Uterus (tissue), 4 donors: ENCODE results near the gene ASIP. TPM values are rescaled to one million over a fixed set of nuclear protein-coding genes. Genes with fewer than 3 reads are reported as not detected.
"Not testable (repeated sequence)": the region's sequence is repeated elsewhere in the genome, so short reads cannot be mapped to it uniquely, and the experiment has no call there.

Experiments used
- DNase-seq, 2 donors: peaks; one replicate each; pipeline ENCODE4 v3.0.0-alpha.2; 2019 to 2020
- H3K27ac ChIP-seq, 2 donors: fragments of 200-600 bp; sonication (generic); 1 replicate in 1 of 2; 2 replicates in 1 of 2; pipeline ENCODE4 v1.5.1; 2016 to 2018
- H3K27me3 ChIP-seq, 2 donors: fragments of 200-600 bp; sonication (generic); one replicate each; pipeline ENCODE4 v1.5.1; 2018 to 2019; ENCODE audit warnings: control low read depth in 1 of 2
- H3K36me3 ChIP-seq, 2 donors: fragments of 200-600 bp; sonication (generic); one replicate each; pipeline ENCODE4 v1.5.1; 2019; ENCODE audit warnings: control low read depth in 1 of 2
- H3K4me1 ChIP-seq, 2 donors: fragments of 200-600 bp; sonication (generic); one replicate each; pipeline ENCODE4 v1.5.1; 2018 to 2019; ENCODE audit warnings: control low read depth in 1 of 2
- H3K4me3 ChIP-seq, 2 donors: fragments of 200-600 bp; sonication (generic); 1 replicate in 1 of 2; 2 replicates in 1 of 2; pipeline ENCODE4 v1.5.1; 2018 to 2019; ENCODE audit warnings: mild to moderate bottlenecking in 1 of 2
- H3K9me3 ChIP-seq, 2 donors: fragments of 200-600 bp; sonication (generic); one replicate each; pipeline ENCODE4 v1.5.1; 2019; ENCODE audit warnings: control low read depth in 1 of 2
- CTCF ChIP-seq, 4 experiments: fragments of 200-600 bp in 2 of 4; fragments of 450-650 bp in 2 of 4; sonication (generic) in 2 of 4; IDR thresholded peaks; one replicate each; pipeline ENCODE4 v1.5.1; 2016 to 2019; ENCODE audit warnings: antibody characterized with exemption in 4 of 4, mild to moderate bottlenecking in 2 of 4, moderate library complexity in 1 of 4
- POLR2A ChIP-seq, 2 donors: fragments of 450-650 bp; IDR thresholded peaks; one replicate each; pipeline ENCODE4 v1.6.1; 2016; ENCODE audit warnings: antibody characterized with exemption in 2 of 2, mild to moderate bottlenecking in 1 of 2, moderate library complexity in 1 of 2
- intact Hi-C: fragments of 100-400 bp; cut with DNase I; formaldehyde crosslinking; loops from one replicate; pipeline ENCODE4 v1.15.1; 2023; ENCODE audit warnings: low total_unique reads
- total RNA-seq, 4 donors: library from RNA; depleted of rRNA in 3 of 4; stranded (reverse); fragments of >200 nt in 3 of 4; gene quantifications; one replicate each; pipeline versions ENCODE4 v1.1.0 to v1.2.4, GENCODE V29; 2014 to 2023
- donor health status: DM: yes; HTN: yes; CAD: no.

Gene ASIP
- total RNA-seq, 4 donors from 2014 or later = not detected

- Histone ChIP-seq H3K4me1 (no peaks in the 10 kb centered on the region), H3K27me3 (no peaks in the 10 kb centered on the region), H3K4me3 (no peak overlapping the region), H3K9me3 (no peaks in the 10 kb centered on the region), H3K36me3 (no peaks in the 10 kb centered on the region), H3K27ac (no peak overlapping the region)
- intact Hi-C loops = no loop called here
- no peak for DNase-seq
- TF ChIP-seq CTCF (IDR thresholded peaks at IDR 0.05) (no peak), POLR2A (IDR thresholded peaks at IDR 0.05) (no peak)
Measured at GRCh38 chr20:34285450-34285849, 44.2 kb downstream of the ASIP start.

GRCh38 chr20:34287500-34287899 is 46.3 kb downstream of the ASIP start:
- H3K27me3 ChIP-seq, H3K9me3 ChIP-seq, DNase-seq, H3K36me3 ChIP-seq, H3K4me1 ChIP-seq, intact Hi-C loops, H3K27ac ChIP-seq, H3K4me3 ChIP-seq: not testable (repeated sequence)

- Histone ChIP-seq H3K9me3 (no peaks in the 10 kb centered on the region), H3K4me3 (no peak overlapping the region), H3K4me1 (no peaks in the 10 kb centered on the region), H3K27me3 (no peaks in the 10 kb centered on the region), H3K27ac (no peak overlapping the region), H3K36me3 (no peaks in the 10 kb centered on the region)
- intact Hi-C loops = no loop called here
- TF ChIP-seq POLR2A (IDR thresholded peaks at IDR 0.05) (no peak), CTCF (IDR thresholded peaks at IDR 0.05) (no peak)
- DNase-seq = no peak
Measured at GRCh38 chr20:34290471-34290870, 49.2 kb downstream of the ASIP start.

- no peaks in the 10 kb centered on the region for H3K36me3 ChIP-seq
Measured at GRCh38 chr20:34292496-34292895, 51.3 kb downstream of the ASIP start.

GRCh38 chr20:34293119-34293518 is 51.9 kb downstream of the ASIP start:
- no peaks in the 10 kb centered on the region for H3K4me1 ChIP-seq
- no peak for DNase-seq
- H3K27ac ChIP-seq = no peak overlapping the region
- TF ChIP-seq POLR2A (IDR thresholded peaks at IDR 0.05) = no peak
- TF ChIP-seq CTCF (IDR thresholded peaks at IDR 0.05) = no peak
- no peaks in the 10 kb centered on the region for H3K27me3 ChIP-seq
- intact Hi-C loops = no loop called here
- no peaks in the 10 kb centered on the region for H3K36me3 ChIP-seq
- no peaks in the 10 kb centered on the region for H3K9me3 ChIP-seq
- H3K4me3 ChIP-seq = no peak overlapping the region

More at GRCh38 chr20:34292496-34292895, 51.3 kb downstream of the ASIP start:
- H3K4me1 ChIP-seq = no peaks in the 10 kb centered on the region
- DNase-seq = no peak
- no peaks in the 10 kb centered on the region for H3K27me3 ChIP-seq
- no peak overlapping the region for H3K27ac ChIP-seq
- no peaks in the 10 kb centered on the region for H3K9me3 ChIP-seq
- intact Hi-C loops = no loop called here
- TF ChIP-seq POLR2A (IDR thresholded peaks at IDR 0.05) (no peak), CTCF (IDR thresholded peaks at IDR 0.05) (no peak)
- H3K4me3 ChIP-seq = no peak overlapping the region

- H3K4me3 ChIP-seq = no peak overlapping the region
- H3K9me3 ChIP-seq = no peaks in the 10 kb centered on the region
- no peak for TF ChIP-seq CTCF (IDR thresholded peaks at IDR 0.05)
- no peak for TF ChIP-seq POLR2A (IDR thresholded peaks at IDR 0.05)
- no peaks in the 10 kb centered on the region for H3K27me3 ChIP-seq
- no peak for DNase-seq
- no peak overlapping the region for H3K27ac ChIP-seq
- no peaks in the 10 kb centered on the region for H3K36me3 ChIP-seq
- intact Hi-C loops = no loop called here
- no peaks in the 10 kb centered on the region for H3K4me1 ChIP-seq
Measured at GRCh38 chr20:34293589-34293988, 52.4 kb downstream of the ASIP start.
